ENCODE measurements around the gene COL13A1. TPM values are rescaled to one million over a fixed set of nuclear protein-coding genes. Genes with fewer than 3 reads are reported as not detected.

Gene COL13A1
- total RNA-seq, 1 experiment from 2014 or later = 3.6 TPM

DNA sequence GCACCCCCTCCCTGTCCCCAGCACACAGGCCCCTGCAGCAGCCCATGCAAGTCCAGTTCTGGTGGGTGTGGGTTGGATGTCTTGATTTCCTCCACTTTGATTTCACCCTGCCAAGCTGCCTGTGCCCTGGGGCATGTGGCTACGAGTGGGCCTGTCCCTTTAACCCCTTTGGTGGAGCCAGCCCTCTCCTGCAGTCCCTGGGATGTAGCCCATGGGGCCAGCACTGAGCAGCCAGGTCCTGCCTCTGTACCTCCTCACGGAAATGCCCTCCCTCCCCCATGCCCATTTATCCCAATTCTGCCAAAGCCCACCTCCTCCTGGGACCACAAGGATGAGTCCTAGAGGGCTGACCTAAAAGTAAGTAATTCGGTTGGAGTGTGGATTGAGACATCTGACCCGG lies 11.9 kb downstream of the COL13A1 start:
- Histone ChIP-seq H2BK5ac (ENCODE audit: insufficient read length, low read length) (no peak overlapping the region), H3K4ac (ENCODE audit: low read depth, low read length) (no peak overlapping the region), H3K79me1 (ENCODE audit: insufficient read depth, low read depth, low read length, poor library complexity, severe bottlenecking) (no peaks in the 10 kb centered on the region), H4K8ac (replicated peaks; ENCODE audit: insufficient read length, low read depth, low read length) (no peak overlapping the region), H3K79me2 (ENCODE audit: insufficient read depth, low read length) (no peaks in the 10 kb centered on the region), H4K20me1 (ENCODE audit: control insufficient read depth, insufficient read depth, insufficient read length) (no peaks in the 10 kb centered on the region), H3K56ac (ENCODE audit: insufficient read length, low read depth, low read length) (no peak overlapping the region), H3K4me2 (ENCODE audit: insufficient read depth, insufficient read length, low read length) (no peak overlapping the region), H3K9me3 (ENCODE audit: control insufficient read depth, low read depth, low read length) (no peaks in the 10 kb centered on the region), H3K27me3 (ENCODE audit: insufficient read depth, low read length) (no peaks in the 10 kb centered on the region), H3K9ac (ENCODE audit: extremely low read depth, insufficient read length, low read length) (no peak overlapping the region), H4K91ac (ENCODE audit: insufficient read length, low read depth, low read length) (no peak overlapping the region), H3K23ac (ENCODE audit: insufficient read length, low read depth, low read length) (no peak overlapping the region), H2BK120ac (ENCODE audit: low read depth, low read length, poor library complexity, severe bottlenecking) (no peak overlapping the region), H3T11ph (ENCODE audit: low read length) (no peak overlapping the region), H4K5ac (ENCODE audit: insufficient read length, low read depth, low read length) (no peak overlapping the region), H2AFZ (ENCODE audit: low read length) (no peak overlapping the region), H3K23me2 (ENCODE audit: insufficient read length, low read depth, low read length, poor library complexity, severe bottlenecking) (no peaks in the 10 kb centered on the region), H3K18ac (ENCODE audit: insufficient read length, low read depth, low read length) (no peak overlapping the region), H3K14ac (ENCODE audit: insufficient read depth, low read length) (no peak overlapping the region), H3K27ac (ENCODE audit: insufficient read length, low read depth, low read length) (no peak overlapping the region), H2BK15ac (ENCODE audit: low read depth, low read length) (no peak overlapping the region), H2BK20ac (ENCODE audit: low read depth, low read length, poor library complexity, severe bottlenecking) (no peak overlapping the region), H2AK5ac (ENCODE audit: insufficient read length, low read length) (no peak overlapping the region), H2BK12ac (ENCODE audit: insufficient read length, low read depth, low read length) (no peak overlapping the region), H3K4me1 (ENCODE audit: insufficient read depth, low read length) (peaks cover 3% of the 10 kb centered on the region; the same call in 1 of the 2 replicates)
- no peak for DNase-seq
- peaks cover 6% of the 10 kb centered on the region for H3K27me3 Mint-ChIP-seq (ENCODE audit: low read depth)
- peaks cover 3 to 4% of the 10 kb centered on the region in 2 experiments; a peak in 3 of 5 replicates for H3K9me3 Mint-ChIP-seq
- H3K36me3 Mint-ChIP-seq (ENCODE audit: insufficient read depth in 1 of 3, low read depth in 3 of 3) = peaks cover 0 to 7% (median under 1%) of the 10 kb centered on the region in 3 experiments; a peak in 4 of 7 replicates
- no CpG with 5 or more reads among the region's 4 CpGs for whole genome bisulfite sequencing (ENCODE audit: extremely low coverage, insufficient read length, low lambda C conversion rate)
- peaks cover 30 to 53% of the 10 kb centered on the region in 2 experiments for H3K4me1 Mint-ChIP-seq
- no peak overlapping the region for H3K4me3 Mint-ChIP-seq
- TF ChIP-seq, protein P1, sequence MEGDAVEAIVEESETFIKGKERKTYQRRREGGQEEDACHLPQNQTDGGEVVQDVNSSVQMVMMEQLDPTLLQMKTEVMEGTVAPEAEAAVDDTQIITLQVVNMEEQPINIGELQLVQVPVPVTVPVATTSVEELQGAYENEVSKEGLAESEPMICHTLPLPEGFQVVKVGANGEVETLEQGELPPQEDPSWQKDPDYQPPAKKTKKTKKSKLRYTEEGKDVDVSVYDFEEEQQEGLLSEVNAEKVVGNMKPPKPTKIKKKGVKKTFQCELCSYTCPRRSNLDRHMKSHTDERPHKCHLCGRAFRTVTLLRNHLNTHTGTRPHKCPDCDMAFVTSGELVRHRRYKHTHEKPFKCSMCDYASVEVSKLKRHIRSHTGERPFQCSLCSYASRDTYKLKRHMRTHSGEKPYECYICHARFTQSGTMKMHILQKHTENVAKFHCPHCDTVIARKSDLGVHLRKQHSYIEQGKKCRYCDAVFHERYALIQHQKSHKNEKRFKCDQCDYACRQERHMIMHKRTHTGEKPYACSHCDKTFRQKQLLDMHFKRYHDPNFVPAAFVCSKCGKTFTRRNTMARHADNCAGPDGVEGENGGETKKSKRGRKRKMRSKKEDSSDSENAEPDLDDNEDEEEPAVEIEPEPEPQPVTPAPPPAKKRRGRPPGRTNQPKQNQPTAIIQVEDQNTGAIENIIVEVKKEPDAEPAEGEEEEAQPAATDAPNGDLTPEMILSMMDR (conservative IDR thresholded peaks at IDR 0.05) = 0 out of 3 replicates have a peak, but pooled peaks have one; percentile 14
- H3K27ac Mint-ChIP-seq = no peak overlapping the region; a peak in 2 of 7 replicates

Data from H9 (cell line).